ENCODE data around the gene SPINDOC.

GRCh38 chr11:63872800-63873197, 59.5 kb downstream of the SPINDOC start:
- TF ChIP-seq, protein P1, sequence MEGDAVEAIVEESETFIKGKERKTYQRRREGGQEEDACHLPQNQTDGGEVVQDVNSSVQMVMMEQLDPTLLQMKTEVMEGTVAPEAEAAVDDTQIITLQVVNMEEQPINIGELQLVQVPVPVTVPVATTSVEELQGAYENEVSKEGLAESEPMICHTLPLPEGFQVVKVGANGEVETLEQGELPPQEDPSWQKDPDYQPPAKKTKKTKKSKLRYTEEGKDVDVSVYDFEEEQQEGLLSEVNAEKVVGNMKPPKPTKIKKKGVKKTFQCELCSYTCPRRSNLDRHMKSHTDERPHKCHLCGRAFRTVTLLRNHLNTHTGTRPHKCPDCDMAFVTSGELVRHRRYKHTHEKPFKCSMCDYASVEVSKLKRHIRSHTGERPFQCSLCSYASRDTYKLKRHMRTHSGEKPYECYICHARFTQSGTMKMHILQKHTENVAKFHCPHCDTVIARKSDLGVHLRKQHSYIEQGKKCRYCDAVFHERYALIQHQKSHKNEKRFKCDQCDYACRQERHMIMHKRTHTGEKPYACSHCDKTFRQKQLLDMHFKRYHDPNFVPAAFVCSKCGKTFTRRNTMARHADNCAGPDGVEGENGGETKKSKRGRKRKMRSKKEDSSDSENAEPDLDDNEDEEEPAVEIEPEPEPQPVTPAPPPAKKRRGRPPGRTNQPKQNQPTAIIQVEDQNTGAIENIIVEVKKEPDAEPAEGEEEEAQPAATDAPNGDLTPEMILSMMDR (IDR thresholded peaks at IDR 0.05 in 2 of 3, conservative IDR thresholded peaks at IDR 0.05 in 1 of 3; ENCODE audit: borderline replicate concordance in 1 of 3, insufficient read depth in 1 of 3, low read depth in 2 of 3, low read length in 2 of 3): no peak
- no peak for TF ChIP-seq EZH2 (IDR thresholded peaks at IDR 0.05)
- TF ChIP-seq POLR2A (IDR thresholded peaks at IDR 0.05; ENCODE audit: borderline replicate concordance, extremely low read depth, insufficient read depth, insufficient read length): no peak
- no peak for TF ChIP-seq EGR1 (IDR thresholded peaks at IDR 0.05; ENCODE audit: low read depth)
- no peak for TF ChIP-seq RAD21 (IDR thresholded peaks at IDR 0.05; ENCODE audit: low read depth)
- TF ChIP-seq, protein P2, sequence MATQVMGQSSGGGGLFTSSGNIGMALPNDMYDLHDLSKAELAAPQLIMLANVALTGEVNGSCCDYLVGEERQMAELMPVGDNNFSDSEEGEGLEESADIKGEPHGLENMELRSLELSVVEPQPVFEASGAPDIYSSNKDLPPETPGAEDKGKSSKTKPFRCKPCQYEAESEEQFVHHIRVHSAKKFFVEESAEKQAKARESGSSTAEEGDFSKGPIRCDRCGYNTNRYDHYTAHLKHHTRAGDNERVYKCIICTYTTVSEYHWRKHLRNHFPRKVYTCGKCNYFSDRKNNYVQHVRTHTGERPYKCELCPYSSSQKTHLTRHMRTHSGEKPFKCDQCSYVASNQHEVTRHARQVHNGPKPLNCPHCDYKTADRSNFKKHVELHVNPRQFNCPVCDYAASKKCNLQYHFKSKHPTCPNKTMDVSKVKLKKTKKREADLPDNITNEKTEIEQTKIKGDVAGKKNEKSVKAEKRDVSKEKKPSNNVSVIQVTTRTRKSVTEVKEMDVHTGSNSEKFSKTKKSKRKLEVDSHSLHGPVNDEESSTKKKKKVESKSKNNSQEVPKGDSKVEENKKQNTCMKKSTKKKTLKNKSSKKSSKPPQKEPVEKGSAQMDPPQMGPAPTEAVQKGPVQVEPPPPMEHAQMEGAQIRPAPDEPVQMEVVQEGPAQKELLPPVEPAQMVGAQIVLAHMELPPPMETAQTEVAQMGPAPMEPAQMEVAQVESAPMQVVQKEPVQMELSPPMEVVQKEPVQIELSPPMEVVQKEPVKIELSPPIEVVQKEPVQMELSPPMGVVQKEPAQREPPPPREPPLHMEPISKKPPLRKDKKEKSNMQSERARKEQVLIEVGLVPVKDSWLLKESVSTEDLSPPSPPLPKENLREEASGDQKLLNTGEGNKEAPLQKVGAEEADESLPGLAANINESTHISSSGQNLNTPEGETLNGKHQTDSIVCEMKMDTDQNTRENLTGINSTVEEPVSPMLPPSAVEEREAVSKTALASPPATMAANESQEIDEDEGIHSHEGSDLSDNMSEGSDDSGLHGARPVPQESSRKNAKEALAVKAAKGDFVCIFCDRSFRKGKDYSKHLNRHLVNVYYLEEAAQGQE (IDR thresholded peaks at IDR 0.05; ENCODE audit: low read depth): no peak
- TF ChIP-seq POLR2AphosphoS5 (IDR thresholded peaks at IDR 0.05; ENCODE audit: low read depth, low read length): no peak
- no peak for TF ChIP-seq CEBPB (IDR thresholded peaks at IDR 0.05; ENCODE audit: low read depth)
- no peak for TF ChIP-seq ZNF274 (IDR thresholded peaks at IDR 0.05; ENCODE audit: low read depth, low read length)
- TF ChIP-seq SIN3A (IDR thresholded peaks at IDR 0.05; ENCODE audit: low read depth): no peak
- no peak for TF ChIP-seq YY1 (IDR thresholded peaks at IDR 0.05; ENCODE audit: extremely low read depth, insufficient replicate concordance, low read depth, low read length)
